Putamen (tissue), 1 donor: ENCODE data around the gene WDFY4.
A peak's percentile ranks its signal among the peaks of the same experiment; 100 is the strongest.
"Not testable (repeated sequence)": the region's sequence is repeated elsewhere in the genome, so short reads cannot be mapped to it uniquely, and the experiment has no call there.

Experiments used
- DNase-seq: peaks from one replicate; pipeline ENCODE4 v3.0.0-alpha.2; 2016; ENCODE audit warnings: low spot score

Gene WDFY4, protein sequence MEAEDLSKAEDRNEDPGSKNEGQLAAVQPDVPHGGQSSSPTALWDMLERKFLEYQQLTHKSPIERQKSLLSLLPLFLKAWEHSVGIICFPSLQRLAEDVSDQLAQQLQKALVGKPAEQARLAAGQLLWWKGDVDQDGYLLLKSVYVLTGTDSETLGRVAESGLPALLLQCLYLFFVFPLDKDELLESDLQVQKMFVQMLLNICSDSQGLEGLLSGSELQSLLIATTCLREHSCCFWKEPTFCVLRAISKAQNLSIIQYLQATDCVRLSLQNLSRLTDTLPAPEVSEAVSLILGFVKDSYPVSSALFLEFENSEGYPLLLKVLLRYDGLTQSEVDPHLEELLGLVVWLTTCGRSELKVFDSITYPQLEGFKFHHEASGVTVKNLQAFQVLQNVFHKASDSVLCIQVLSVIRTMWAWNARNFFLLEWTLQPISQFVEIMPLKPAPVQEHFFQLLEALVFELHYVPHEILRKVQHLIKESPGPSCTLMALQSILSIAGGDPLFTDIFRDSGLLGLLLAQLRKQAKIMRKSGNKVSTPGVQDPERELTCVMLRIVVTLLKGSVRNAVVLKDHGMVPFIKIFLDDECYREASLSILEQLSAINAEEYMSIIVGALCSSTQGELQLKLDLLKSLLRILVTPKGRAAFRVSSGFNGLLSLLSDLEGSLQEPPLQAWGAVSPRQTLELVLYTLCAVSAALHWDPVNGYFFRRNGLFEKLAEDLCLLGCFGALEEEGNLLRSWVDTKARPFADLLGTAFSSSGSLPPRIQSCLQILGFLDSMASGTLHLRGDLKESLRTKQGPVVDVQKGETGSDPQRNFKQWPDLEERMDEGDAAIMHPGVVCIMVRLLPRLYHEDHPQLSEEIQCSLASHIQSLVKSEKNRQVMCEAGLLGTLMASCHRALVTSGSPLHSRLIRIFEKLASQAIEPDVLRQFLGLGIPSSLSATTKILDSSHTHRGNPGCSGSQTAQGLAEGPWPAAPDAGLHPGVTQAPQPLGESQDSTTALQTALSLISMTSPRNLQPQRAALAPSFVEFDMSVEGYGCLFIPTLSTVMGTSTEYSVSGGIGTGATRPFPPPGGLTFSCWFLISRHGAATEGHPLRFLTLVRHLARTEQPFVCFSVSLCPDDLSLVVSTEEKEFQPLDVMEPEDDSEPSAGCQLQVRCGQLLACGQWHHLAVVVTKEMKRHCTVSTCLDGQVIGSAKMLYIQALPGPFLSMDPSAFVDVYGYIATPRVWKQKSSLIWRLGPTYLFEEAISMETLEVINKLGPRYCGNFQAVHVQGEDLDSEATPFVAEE (N-terminal part only)

DNA sequence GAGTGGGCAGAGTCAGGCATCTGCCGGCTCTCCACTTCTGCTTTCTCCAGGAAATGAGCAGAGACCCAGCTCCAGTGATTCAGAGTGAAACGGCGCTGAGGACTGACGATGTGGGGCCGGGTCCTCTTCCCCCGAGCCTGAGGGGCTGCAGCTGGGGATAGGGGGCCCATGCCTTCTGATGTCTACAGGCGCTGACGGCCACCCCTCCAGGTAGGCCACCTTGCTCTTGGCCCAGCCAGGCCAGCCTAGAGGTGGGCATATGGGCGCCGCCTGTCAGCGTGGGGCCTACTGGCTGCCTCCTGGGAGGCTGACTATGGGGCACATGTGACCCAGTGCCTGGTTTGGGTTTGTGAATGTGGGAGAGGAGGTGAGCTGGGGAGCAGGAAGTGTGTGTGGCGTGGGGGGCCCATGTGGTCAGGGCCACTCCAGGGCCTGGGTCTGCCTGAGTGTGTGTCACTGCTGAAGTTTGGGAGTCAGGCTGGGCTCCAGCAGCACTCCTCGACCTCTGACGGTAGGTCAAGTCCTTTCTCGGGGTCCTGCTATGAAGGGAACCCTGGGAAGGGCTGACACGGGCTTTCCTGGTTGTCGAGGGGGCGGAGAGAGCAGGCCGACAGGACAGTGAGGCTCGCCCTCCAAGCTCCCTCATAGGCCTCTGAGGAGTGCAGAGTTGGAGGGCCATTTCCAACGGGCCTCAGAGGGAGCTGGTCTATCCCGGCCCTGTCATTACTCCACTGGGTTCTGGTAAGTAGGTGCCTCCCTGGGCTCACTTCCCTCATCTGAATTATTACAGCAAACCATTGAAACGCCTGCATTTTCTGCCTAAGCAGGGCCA lies at the start of gene WDFY4:
WDFY4 (plus strand) TSS at position 82 of the 832 bp plus-strand sequence. CDS start 24,860 bp downstream, outside the sequence.
- no peak for DNase-seq

DNA sequence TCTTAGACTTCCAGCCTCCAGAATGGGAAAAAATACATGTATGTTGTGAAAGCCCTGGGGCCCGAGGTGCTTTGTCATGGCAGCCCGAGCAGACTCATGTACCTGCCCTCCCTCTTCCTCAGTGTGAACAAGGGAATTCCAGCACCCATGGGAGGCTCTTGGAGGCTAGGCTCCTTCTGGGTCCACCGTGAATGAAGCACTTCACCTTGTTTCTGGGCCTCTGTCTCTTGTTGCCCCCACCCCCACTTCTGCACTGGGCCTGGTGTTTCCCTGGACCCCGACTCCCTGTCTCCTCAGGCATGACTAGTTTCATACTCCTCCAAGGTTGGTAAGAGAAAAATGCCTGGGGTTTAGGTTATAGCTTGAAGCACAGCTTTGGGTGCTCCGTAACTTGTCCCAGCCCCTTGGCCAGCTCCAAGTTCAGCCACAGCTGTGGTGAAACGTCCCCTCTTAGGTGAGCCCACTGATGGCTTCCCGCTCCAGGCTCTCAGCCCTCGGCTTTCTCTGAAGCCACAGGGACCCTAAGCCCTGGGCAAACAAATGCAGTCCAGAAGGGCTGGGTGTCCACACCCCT lies 49.6 kb upstream of the WDFY4 start:
- DNase-seq, result no peak

DNA sequence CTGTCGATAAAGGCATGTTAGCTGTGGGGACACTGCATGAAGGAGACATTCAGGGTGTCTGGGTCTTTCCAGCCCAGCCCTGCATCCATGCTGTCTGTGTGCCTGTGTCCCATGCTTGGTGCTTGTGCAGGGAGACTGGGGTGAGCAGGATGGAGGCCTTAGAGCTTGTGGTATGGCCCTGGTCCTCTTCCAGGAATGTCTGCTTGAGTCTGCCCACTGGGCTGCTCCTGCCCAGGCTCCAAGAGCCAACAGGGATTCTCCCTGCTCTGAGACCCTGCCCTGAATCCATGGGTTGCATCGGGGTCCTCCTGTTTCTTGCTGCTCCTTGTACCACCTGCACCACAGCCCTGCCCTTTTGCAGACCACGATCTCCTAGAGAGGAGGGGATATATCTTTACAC lies 48.4 kb upstream of the WDFY4 start:
- DNase-seq, result no peak

DNA sequence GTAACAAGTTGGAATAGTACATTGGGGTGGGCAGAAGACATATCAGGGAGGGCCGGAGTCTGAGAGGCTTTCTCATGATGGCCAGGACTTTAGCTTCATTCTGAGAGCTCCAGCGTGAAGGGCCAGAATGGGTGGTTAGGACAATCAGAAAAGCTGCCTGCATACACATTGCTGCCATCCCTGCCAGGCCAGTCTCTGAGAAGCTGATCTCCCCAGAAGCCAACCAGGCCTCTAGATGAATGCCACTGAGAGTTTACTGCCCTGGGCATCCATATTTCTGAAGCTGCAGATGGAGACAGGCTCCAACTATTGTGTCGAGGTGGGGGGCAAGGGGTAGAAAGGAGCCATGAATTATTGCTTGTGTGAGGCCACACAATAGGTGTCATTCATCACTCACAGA lies 47.8 kb upstream of the WDFY4 start:
- DNase-seq, result no peak

DNA sequence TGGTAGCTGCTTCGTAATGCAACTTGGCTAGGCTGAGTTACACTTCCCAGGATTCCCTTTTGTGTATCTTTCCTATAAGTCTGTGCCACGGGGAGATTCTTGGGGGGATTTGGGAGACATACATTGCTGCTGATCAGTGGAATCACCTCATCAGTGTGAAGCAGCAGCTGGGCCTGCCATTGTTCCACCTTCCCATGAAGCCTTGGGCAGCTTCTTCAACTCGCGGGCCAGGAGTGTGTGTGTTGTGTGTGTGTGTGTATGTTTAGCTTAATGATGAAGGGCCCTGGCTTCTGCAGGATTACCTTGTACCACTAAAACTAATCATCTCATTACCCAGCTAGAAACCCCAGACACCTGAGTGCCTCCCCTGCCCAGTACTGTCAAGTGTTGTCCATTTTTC lies 46.5 kb upstream of the WDFY4 start:
- no peak for DNase-seq

DNA sequence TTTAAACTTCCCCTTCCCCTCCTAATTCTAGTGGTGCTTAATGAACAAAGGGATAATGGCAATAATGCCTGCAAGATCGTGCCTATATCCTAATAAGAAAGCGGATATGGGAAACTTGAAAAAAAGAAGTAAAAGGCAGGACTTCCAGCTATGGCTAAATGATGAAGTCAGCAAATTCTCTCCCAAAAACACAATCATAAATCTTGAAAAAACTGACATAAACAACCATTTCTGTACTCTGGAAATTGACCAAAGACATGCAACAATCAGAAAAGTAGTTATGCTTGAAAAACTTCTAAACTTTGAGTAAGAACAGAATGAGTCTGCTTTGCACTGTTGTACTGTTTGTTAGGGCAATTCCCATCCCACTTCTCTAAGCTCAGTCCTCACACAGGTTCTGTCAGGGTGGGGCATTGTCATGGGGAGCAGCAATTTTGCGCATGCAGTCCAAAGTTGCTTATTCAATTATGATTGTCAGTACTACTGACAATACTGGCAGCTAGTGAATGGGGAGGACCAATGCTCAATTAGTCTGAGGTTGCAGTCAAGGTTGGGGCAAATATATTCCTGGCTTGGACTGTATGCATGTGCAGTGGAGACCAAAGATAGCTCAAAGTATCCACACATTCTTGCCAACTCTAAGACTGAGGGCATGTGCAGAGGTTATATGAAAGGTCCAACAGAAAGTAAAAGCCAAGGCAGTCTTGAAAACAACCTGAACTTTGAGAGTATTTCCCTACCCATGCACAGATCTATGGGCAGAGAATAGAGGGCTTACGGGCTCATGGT lies 45.7 kb upstream of the WDFY4 start:
- no peak for DNase-seq

DNA sequence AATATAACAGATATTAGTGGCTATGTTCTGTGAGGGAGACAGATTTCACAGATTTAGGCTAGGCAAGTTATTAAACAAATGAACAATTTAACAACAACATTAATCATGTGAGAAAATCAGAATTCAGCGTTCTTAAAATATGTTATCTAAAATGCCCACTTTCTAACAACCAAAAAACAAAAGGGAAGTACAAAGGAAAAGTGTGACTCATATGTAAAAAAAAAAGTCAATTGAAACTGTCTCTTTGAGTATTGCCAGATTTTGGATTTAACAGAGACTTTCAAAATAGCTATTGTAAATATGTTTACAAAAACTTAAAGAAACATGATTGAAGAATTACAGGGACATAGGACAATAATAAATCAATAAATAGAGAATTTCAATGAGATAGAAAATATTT lies 45.0 kb upstream of the WDFY4 start:
- no peak for DNase-seq

DNA sequence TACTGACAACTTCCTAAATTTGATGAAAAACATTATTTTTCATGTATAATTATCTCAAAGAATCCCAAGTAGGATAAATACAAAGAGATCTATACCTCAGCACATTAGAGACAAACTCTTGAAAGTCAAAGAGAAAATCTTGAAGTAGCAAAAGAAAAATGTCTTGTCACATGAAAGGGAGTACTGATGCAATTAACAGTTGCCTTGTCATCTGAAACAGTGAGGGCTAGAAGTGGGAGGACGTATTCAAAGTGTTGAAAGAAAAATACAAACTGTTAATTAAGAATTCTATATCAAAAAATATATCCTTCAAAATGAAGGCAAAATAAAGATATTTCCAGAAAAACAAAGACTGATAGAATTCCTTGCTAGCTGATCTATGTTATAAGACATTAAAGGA lies 44.3 kb upstream of the WDFY4 start:
- DNase-seq, result no peak

DNA sequence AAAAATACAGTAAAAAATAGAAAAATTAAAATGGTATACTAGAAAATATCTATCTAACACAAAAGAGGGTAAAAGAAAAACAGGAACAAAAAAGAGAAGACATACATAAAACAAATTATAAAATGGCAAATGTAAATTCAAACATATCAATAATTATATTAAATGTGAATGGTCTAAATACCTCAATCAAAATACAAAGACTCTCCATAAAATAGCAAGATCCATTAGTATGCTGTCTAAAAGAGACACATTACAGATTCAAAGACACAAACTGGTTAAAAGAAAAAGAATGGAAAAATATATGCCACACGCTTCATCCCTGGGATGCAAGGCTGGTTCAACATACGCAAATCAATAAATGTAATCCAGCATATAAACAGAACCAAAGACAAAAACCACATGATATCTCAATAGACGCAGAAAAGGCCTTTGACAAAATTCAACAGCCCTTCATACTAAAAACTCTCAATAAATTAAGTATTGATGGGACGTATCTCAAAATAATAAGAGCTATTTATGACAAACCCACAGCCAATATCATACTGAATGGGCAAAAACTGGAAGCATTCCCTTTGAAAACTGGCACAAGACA lies 43.5 kb upstream of the WDFY4 start:
- not testable (repeated sequence) for DNase-seq

DNA sequence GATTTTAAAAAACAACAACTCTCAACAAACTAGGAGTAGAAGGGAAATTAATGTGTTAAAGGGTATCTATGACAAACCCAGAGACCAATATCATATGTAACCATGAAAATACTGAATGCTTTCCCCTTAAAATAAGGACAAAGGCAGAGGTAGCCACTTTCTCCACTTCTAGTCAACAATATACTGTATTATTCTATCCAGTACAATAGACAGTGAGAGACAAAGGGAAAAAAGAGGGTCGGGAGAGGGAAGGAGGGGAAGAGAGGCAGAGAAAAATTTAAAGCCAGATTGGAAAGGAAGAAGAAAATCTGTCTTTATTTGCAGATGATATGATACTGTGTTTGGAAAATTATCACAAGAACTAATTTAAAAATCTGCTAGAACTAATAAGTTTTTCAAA lies 39.1 kb upstream of the WDFY4 start:
- DNase-seq, result no peak

DNA sequence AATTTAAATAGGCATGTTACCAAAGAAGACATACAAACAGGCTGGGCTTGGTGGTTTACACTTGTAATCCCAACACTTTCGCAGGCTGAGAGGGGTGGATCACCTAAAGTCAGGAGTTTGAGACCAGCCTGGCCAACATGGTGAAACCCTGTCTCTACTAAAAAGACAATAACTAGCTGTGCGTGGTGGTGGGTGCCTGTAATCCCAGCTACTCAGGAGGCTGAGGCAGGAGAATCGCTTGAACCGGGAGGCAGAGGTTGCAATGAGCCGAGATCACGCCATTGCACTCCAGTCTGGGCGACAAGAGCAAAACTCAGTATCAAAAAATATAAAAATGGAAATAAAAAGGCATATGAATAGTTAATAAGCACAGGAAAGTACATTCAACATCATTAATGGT lies 37.6 kb upstream of the WDFY4 start:
- not testable (repeated sequence) for DNase-seq

DNA sequence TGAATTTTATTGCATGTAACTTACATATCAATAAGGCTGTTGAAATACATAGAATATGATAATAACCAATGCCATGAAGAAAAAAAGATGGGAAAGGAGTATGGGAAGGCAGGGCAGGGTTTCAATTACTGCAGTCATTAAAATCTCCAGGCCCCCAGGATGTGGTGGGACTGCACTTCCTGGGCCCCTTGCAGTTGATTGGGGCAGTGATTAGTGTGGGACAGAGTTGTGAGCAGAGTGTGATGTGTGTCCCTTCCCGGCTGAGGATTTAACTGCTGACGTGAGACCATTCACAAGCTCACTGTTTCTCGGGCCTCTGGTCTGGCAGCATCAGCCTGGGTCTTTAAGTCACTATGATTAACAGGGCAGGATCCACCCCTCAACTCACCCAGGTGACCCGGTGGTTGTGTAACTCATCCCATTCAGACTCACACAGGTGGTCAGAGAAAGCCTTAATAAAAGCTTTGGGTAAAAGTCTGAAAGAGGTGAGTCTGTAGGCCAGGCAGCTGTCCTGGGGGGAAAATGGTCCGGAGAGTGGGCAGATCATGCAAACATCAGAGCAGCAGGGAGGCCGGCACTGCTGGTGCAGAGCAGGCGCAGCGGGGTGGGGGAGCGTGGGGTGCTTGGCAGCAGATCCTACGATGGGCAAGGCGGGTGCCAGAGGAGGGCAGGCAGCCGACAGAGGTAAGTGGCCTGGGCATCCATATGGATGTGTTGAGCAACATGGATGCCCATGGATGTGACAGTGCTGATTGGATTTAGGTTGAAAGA lies 36.3 kb upstream of the WDFY4 start:
- DNase-seq, result no peak

DNA sequence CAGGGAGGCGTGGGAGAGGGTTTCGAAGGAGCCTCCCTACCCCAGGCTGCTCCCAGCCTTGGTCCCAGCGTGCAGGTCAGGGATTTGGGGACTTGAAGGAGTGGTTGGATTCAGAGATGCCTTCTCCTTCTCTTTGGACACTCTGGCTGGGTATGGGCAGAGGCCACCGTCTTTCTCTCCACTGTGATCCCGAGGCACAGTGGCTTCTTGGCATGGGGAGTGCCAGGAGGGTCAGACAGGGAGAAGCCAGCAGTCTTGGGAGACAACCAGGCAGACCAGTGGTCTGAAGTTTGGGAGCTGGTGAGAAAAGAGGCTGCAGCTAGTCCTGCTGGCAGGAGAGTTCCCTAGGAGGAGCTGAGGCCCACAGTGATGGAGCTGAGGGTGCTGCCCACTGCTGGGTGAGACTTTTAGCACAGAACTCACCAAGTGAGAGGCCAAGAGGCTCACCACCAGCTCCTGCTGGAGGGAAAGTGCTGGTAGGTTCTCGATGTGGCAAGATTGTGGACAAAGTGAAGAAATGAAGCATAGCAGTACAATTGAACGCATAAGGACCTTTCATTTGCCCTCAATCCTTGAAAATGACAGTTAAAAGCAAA lies 35.2 kb upstream of the WDFY4 start:
- DNase-seq, result peak; percentile 24

DNA sequence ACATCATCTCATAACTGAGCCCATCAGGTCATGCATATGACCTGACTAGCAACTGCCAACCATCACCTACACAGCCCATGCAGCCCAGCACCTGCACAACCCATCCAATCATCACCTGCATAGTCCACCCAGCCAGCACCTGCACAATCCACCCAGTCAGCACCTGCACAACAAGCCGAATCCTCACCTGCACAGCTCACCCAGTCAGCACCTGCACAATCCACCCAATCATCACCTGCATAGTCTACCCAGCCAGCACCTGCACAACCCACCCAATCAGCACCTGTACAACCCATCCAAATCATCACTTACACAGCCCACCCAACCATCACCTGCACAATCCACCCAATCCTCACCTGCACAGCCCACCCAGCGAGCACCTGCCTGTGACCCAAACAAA lies 33.4 kb upstream of the WDFY4 start:
- no peak for DNase-seq

DNA sequence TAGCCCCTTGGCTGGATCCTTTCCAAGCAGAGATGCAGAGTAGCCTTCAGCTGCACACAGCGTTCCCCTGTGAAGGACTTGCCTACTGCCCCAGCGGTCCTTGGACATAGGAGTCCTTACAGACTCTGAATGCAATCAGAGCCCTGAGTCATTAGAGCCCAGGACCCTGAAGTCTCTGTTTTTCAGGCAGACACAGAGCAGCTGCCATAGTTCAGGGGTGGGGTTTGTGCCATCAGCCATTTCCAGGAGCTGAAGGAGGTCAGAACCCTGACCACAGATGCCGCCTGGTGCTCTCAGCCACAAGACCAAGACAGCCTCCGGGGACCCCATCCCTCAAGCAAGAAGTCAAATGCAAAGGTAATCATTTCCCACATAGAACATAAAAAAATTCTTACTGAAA lies 32.8 kb upstream of the WDFY4 start:
- no peak for DNase-seq

DNA sequence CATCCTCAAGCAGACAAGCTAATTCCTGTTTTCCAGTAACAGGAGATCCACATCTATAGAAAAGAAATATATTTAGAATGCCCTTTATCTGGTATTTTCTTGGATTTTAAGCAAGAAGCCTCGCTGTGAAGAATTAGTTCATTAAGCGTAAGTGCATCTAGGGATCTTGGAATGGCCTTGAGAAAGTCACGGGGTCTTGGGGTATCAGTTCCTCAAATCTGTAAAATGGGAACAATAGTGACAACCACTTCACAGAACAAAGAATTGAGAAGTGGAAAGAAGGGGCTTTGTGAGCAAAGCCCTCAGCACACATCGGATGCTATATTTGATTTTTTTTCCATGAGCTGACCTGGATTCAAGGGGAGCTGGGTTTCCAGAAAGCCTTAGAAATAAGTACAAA lies 32.3 kb upstream of the WDFY4 start:
- DNase-seq, result no peak

DNA sequence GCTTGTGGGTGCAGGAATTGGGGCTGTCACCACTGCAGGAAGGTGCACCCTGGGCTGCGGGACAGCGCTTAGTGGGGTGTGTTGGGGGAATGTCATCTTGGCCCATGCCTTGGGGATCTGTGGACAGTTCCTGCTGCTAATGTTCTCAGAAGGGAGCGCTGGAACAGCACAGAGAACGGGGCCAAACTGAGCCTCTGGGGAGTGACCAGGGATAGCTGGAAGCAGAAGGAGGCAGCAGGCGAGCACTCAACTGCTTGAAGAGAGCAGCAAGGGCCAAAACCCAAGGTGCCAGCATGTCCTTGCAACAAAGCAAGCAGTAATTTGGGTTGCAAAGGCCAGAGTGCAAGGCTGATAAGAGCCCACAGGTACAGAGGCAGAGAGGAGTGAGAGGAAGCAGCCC lies 31.3 kb upstream of the WDFY4 start:
- no peak for DNase-seq

DNA sequence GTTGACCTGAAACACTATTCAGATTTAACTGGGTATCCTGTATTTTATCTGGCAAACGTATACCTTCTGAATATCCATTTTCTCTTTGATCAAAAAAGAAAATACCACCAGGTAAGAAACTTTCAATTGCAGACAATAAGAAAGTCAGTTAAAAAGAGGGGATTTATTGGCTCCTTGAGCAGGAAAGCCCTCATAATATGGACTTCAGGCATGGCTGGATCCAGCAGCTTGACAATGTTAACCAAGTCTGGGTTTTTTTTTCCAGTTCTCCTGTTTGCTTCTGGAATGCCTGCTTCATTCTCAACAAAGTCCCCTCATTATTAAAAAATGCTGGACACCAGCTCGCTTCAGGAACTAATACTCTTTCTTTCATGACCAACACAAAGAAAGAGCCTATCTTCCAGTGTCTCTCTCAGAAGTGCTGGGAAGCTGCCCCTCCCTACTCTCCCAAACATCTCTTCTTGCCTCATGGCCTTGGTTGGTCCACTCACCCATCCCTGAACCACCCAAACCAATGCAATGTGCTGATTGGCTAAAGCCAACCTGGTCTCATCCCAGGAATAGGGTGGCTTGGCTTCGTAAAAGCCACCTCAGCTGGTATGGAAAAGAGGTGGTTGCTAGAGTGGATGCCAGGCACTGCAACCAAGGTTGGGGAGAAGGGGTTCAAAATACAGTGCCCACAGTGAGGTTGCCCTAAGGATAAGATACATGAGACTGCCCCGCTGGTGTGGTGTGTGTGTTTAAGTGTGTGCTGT lies 30.6 kb upstream of the WDFY4 start:
- DNase-seq, result no peak
